Umbilical cord (tissue), 2 donors: ENCODE measurements around the gene SOX13. TPM values are rescaled to one million over a fixed set of nuclear protein-coding genes. Genes with fewer than 3 reads are reported as not detected.
"Not testable (repeated sequence)": the region's sequence is repeated elsewhere in the genome, so short reads cannot be mapped to it uniquely, and the experiment has no call there.

Source experiments
- DNase-seq: peaks from one replicate; pipeline ENCODE4 v3.0.0-alpha.2; 2015; ENCODE audit warnings: low spot score
- total RNA-seq: library from RNA; depleted of rRNA; stranded (reverse); fragments of >200 nt; gene quantifications from one replicate; pipeline ENCODE4 v1.2.3, GENCODE V29; 2014; ENCODE audit warnings: low replicate concordance; ENCODE audit not compliant: insufficient read depth

Gene SOX13
- total RNA-seq, 1 donor from 2014 or later = 7.9 TPM

- DNase-seq = no peak
Observed at GRCh38 chr1:204087181-204087892, 14.4 kb downstream of the SOX13 start.

GRCh38 chr1:204087893-204088528 is 15.1 kb downstream of the SOX13 start:
- DNase-seq = no peak

GRCh38 chr1:204088596-204088995 is 15.7 kb downstream of the SOX13 start:
- no peak for DNase-seq

GRCh38 chr1:204089044-204089751 is 16.3 kb downstream of the SOX13 start:
- DNase-seq = peak; percentile 78

GRCh38 chr1:204090132-204090531 is 17.2 kb downstream of the SOX13 start:
- not testable (repeated sequence) for DNase-seq

GRCh38 chr1:204091066-204091465 is 18.2 kb downstream of the SOX13 start:
- no peak for DNase-seq

GRCh38 chr1:204091787-204092312 is 18.9 kb downstream of the SOX13 start:
- no peak for DNase-seq

GRCh38 chr1:204092632-204093420 is 19.9 kb downstream of the SOX13 start:
- no peak for DNase-seq

- no peak for DNase-seq
Observed at GRCh38 chr1:204093421-204093717, 20.5 kb downstream of the SOX13 start.

- no peak for DNase-seq
Observed at GRCh38 chr1:204093781-204094180, 20.9 kb downstream of the SOX13 start.

GRCh38 chr1:204094313-204094729 is 21.4 kb downstream of the SOX13 start:
- no peak for DNase-seq

GRCh38 chr1:204094856-204095634 is 22.1 kb downstream of the SOX13 start:
- no peak for DNase-seq

- no peak for DNase-seq
Observed at GRCh38 chr1:204096931-204097330, 24.0 kb downstream of the SOX13 start.

- DNase-seq = no peak
Observed at GRCh38 chr1:204098683-204099082, 25.8 kb downstream of the SOX13 start.

GRCh38 chr1:204099754-204100153 is 26.8 kb downstream of the SOX13 start:
- not testable (repeated sequence) for DNase-seq

- no peak for DNase-seq
Observed at GRCh38 chr1:204102029-204102611, 29.2 kb downstream of the SOX13 start.

- DNase-seq = no peak
Observed at GRCh38 chr1:204102739-204103430, 30.0 kb downstream of the SOX13 start.

- no peak for DNase-seq
Observed at GRCh38 chr1:204103431-204103741, 30.5 kb downstream of the SOX13 start.

- peak; percentile 47 for DNase-seq
Observed at GRCh38 chr1:204104331-204105130, 31.6 kb downstream of the SOX13 start.
